DMS153 treated with DMSO at 0.1 percent for 48 hours (cell line): ENCODE results near the gene KCNMA1.

Experiments used
- DNase-seq: peaks from one replicate; lab custom pipeline; 2025; ENCODE audit not compliant: unreplicated experiment; lab: John Stamatoyannopoulos, UW

KCNMA1 gene

GRCh38 chr10:77563638-77564270 lies 73.9 kb downstream of the KCNMA1 start:
- DNase-seq = no peak

DNA sequence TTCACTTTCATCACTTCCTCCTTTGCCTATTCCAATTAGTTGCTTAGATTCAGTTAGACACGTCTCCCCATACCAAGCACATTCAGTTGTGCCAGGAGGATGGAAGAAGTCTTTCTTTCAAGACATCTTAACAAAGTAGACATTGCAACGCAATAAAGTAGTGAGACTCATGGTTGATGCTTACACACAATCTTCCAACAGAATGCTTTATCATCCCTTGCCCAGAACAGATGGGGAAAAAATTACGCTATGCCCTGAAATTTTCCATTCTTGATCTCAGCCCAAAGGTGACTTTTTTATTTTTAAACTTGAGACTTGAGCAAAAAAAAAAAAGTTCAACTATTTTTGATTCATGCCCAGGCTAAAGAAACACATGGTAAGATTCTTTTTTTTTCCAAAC lies 74.9 kb downstream of the KCNMA1 start:
- DNase-seq = no peak

- no peak for DNase-seq
These were observed 75.6 kb downstream of the KCNMA1 start for GRCh38 chr10:77561991-77562390.

- DNase-seq = no peak
These were observed 77.1 kb downstream of the KCNMA1 start for GRCh38 chr10:77560471-77560870.

- DNase-seq = no peak
These were observed 77.6 kb downstream of the KCNMA1 start for GRCh38 chr10:77560052-77560451.

- DNase-seq = no peak
These were observed 80.5 kb downstream of the KCNMA1 start for GRCh38 chr10:77556990-77557601.

GRCh38 chr10:77555591-77556212 lies 81.9 kb downstream of the KCNMA1 start:
- no peak for DNase-seq

- no peak for DNase-seq
These were observed 82.6 kb downstream of the KCNMA1 start for GRCh38 chr10:77554996-77555397.

DNA sequence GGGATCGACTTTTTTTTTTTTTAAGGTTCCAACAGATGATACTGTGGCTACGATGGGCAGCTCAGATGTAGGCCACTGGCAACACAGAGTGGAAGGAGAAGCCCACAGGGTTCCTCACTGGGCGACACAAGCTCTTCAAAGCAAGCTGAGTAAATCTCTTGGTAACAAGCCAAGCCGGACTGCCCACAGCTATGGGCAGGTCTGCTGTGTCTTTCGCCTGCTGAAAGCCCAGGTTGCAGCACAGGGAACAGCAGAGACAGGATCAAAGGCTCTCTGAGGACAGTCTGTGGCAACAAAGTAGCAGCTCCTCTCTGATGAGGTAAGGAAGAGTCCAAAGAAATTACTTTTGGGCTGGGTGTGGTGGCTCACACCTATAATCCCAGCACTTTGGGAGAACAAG lies 83.6 kb downstream of the KCNMA1 start:
- no peak for DNase-seq

DNA sequence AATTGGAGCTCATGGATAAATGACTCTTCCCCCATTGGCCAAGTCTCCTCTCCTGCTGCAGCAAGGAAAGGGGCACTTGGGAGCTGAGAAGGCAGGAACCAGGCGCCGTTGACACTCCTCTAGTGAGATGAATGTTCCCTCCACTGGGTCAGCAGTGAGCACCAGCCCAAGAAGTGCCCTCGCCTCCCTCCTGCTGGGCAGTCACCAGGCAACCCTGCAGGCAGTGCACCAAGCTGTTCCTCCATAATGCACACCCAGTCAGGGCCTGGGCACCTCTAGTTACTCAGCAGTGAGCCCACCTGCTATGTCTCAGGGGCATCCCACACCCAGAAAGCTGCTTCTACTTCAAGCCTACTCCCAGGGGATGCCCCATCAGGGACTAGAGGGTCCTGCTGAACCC lies 84.3 kb downstream of the KCNMA1 start:
- no peak for DNase-seq

- DNase-seq = no peak
These were observed 85.4 kb downstream of the KCNMA1 start for GRCh38 chr10:77552252-77552651.

DNA sequence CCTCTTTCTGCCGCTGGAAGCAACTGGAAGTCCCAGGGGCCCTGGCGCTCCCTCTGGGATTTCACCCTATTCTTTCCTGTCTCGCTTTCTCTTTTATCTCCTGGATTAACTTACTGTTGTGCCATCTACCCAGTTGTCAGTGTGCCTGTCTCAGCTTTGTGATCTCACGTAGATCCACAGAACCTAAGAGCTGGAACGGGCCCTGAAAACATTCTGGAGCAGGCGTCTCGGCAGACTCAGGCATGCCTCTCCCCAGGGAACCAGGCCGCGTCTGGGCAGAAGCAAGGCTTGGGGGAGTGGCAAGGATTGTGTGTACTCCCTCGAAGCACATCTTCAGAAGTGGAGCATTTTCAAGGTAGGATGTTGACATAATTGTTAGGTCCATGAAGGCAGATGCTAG lies 87.2 kb downstream of the KCNMA1 start:
- DNase-seq = no peak

DNA sequence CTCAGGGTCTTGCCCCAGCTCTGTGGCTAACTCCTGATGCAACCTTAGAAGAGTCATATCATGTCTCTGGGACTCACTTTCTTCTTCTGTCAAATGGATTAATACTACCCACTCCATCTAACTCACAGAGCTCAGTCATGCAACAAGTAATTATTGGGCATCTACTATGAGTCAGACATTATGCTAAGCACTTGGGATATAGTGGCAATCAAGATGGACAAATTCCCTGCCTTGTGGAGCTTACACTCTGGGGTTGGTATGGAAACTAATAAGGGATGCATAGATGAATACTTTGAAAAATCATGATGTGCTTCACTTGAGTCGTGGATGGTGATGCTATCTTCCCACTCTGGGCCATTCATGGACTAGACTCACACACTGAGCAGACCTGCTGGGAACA lies 88.9 kb downstream of the KCNMA1 start:
- DNase-seq = no peak

DNA sequence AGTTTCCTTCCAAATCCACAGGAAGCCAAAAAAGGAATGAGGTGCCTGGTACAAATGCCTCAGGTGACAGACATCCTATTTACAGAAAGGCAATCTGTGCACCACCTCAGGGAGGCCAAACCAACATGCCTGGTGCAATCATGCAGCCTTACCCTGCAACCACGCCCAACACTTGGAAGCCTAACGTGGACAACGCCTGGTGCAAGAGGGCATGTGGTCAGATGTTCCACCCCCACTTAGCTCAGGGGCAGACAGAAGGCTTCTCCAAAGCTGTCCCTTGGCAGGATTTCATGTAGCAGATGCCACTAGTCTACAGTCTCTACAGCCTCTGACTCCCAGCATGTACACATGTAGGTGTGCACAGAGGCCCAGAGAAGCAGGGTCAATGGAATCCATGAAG lies 89.5 kb downstream of the KCNMA1 start:
- no peak for DNase-seq

DNA sequence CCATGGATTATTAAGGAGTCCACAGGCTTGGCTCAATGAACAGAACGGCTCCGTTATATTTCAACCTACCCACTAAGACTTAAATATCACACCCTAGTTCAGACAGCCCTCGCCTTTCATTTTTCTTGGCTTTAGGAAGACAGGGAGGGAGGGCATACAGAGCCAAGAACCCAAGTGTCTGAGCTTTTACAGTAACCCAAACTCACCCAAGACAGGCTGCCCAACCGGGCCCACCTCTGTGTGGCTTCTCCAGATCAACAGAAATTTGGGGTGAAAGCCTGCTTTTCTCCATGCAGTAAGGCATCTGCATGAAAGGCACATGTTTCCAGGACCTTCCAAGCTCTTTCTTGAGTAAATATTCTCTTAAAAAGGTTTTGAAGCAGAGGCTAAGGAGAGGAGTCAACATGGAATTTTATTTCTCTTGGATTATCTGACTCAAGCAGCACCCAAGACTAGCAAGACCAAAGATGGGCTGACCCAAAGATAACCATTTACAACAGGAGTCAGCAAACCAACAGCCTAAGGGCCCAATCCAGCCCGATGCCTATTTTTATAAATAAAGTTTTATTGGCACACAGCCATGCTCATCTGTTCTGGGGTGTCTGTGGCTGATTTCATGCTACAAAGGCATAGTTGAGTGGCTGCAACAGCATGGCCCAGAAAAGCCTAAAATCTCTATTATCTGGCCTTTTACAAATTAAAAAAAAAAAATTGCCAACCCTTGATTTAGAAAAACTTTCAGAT lies 90.1 kb downstream of the KCNMA1 start:
- no peak for DNase-seq

DNA sequence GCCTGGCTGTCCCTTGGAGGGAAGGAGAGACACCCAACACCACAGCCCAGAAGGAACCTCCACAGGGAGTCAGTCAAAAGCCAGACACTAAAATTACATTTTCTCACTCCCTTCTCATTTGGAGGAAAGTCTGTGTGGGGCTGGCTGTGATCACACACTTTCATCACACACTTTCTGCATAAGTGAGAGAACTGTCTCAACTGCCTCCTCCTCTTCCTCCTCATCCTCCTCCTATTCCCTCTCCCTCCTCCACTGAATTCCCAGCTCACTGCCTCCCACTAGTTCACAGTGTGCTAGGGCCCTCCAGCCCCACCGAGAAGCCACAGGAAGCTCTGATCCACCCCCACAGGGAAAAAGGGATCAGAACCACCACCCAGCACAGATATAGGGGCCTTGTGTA lies 91.6 kb downstream of the KCNMA1 start:
- no peak for DNase-seq

- DNase-seq = no peak
These were observed 92.0 kb downstream of the KCNMA1 start for GRCh38 chr10:77545585-77545984.

DNA sequence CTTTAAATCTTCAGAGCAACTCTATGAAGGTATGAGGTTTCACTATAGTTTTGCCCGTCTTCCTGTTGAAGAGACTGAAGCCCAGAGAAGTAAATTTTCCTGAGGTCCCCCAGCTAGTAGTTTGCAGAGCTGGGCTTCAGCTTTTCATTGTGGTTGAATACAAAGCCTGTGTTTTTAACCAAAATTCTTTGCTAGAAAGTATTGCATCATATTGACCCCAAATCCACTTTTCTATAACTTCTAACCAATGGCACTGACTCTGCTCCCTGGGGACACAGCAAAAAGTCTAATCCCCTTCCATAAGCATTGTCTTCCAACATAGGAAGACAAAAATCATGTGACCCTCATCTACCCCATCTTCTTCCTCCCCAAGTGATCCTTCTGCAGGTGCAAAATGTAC lies 93.0 kb downstream of the KCNMA1 start:
- no peak for DNase-seq

DNA sequence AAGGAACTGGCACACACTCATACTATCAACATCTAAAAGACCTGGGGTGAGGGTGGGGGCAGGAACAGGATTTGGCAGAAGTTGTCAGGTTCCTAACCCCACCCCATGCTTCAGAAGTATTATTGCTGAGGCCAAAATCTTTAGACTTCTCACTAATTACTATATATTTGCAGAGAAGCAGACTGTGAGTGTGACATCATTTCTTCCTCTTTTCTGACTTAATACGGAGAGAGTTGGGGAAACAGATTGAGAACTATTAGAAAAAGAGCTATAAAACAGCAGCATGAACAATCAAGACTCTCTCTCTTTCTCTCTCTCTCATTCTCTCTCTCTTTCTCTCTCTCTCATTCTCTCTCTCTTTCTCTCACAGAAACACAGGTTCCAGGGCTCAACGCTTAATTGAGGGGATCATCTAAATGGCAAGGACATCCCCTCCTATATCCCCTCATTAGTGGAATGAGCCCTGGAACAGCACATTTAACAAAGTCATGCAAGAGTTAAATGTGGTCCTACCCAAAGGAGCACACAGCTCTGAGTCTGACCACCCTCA lies 94.8 kb downstream of the KCNMA1 start:
- DNase-seq = no peak

- no peak for DNase-seq
These were observed 95.7 kb downstream of the KCNMA1 start for GRCh38 chr10:77541944-77542343.

DNA sequence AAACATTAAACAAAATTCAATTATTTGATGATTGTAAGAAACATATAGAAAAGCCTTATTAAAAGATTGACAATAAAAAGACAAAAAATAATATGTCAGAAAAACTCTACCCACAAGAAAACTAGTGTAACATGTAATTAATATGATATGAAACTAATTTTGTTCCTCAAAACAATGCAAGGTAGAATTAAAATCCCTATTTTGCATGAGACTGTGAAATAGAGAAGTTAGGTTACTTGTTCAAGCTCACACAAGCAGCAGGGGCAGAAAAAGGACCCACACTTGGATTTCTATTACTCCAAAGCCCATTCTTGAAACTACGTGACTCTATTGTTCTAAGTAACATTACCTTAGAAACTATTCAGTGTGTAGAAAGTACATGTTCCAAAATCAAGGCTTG lies 96.4 kb downstream of the KCNMA1 start:
- DNase-seq = no peak
